ENCODE data around the gene INTS1. TPM values are rescaled to one million over a fixed set of nuclear protein-coding genes. Genes with fewer than 3 reads are reported as not detected.

INTS1 gene
- total RNA-seq, 1 donor from 2014 or later, result 80.7 TPM

DNA sequence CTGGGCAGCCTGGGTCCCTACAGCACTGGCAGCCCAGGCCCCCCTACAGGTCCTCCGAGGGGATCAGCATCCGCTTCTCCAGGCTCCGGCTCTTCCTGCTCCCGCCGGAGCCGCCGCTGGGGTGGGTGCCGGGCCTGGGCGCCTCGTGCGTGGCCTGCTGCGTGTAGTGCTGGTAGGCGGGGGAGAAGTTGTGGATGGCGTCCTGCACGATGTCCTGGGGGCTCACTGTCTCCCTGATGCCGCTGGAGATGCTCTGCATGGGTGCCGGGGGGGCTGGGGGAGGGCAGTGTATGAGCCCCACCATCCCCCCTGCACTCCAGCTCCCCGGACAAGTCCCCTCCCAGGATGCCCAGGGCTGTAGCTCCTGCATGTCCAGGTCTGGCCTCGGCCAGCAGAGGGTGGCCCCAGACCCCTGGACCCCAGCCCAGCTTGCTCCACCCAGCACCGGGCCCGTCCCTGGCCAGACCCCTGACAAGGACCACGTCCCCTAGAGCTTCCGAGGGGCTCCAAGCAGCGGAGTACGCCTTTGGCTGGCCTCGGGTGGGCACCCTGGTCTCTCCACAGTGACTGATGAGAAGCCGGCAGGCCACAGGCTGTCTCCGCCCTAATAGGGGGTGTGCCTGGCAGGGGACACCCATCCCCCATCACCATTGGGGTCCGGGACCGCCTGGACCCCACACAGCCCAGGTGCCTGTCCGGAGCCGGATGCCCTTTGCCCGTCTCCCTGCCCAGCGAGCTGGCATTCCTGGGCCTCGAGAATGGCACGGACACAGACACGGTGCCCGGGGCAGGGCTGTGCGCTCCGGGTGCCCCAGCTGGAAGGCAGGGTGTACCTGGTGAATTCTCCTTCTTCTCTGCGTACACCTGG lies 43.0 kb upstream of the INTS1 start:
- H3K9me3 ChIP-seq, result no peaks in the 10 kb centered on the region
- H3K27ac ChIP-seq, result no peak overlapping the region
- no peaks in the 10 kb centered on the region for H3K27me3 ChIP-seq
- no peak overlapping the region for H3K4me3 ChIP-seq
- TF ChIP-seq, protein P1, sequence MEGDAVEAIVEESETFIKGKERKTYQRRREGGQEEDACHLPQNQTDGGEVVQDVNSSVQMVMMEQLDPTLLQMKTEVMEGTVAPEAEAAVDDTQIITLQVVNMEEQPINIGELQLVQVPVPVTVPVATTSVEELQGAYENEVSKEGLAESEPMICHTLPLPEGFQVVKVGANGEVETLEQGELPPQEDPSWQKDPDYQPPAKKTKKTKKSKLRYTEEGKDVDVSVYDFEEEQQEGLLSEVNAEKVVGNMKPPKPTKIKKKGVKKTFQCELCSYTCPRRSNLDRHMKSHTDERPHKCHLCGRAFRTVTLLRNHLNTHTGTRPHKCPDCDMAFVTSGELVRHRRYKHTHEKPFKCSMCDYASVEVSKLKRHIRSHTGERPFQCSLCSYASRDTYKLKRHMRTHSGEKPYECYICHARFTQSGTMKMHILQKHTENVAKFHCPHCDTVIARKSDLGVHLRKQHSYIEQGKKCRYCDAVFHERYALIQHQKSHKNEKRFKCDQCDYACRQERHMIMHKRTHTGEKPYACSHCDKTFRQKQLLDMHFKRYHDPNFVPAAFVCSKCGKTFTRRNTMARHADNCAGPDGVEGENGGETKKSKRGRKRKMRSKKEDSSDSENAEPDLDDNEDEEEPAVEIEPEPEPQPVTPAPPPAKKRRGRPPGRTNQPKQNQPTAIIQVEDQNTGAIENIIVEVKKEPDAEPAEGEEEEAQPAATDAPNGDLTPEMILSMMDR (IDR thresholded peaks at IDR 0.05), result no peak
- DNase-seq (ENCODE audit: low spot score in 2 of 2), result no peak
- H3K4me1 ChIP-seq, result no peaks in the 10 kb centered on the region
- peaks cover 23 to 32% of the 10 kb centered on the region in 2 donors for H3K36me3 ChIP-seq
- intact Hi-C loops (cut with DNase I), result no loop called here

DNA sequence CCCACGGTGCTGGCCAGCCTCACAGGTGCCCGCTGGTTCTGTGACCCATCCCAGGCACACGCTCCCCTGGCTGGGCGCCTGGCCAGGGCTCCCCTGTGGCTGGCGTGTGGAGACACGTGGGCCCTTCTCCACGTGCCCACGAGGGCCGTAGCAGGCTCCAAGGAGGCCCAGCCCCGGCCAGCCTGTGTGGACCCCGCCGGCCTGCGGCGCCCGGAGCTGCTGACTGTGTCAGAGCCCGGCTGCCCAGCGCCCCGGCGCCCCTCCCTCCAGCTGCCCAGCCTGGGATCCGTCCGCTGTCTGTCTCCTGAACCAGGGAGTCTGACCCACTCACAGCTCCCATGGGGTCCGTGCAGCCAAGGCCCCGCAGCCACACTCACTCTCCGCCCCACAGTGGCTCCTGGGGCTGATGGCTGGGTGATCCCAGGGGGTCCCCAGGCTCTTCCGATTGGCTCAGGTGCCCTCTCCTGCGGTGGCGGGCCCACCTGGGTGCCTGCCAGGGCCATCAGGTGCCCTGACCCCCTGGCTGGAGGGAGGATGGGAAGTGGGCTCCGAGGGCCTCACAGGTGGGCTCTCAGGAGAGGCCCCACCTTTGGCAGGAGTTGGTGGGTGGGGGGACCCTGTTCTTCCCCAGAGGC lies 42.2 kb upstream of the INTS1 start:
- no peak for DNase-seq (ENCODE audit: low spot score in 2 of 2)
- peaks cover 29 to 39% of the 10 kb centered on the region in 2 donors for H3K36me3 ChIP-seq
- TF ChIP-seq, protein P1 (IDR thresholded peaks at IDR 0.05), result no peak
- no peaks in the 10 kb centered on the region for H3K27me3 ChIP-seq
- no peaks in the 10 kb centered on the region for H3K4me1 ChIP-seq
- no peak overlapping the region for H3K4me3 ChIP-seq
- H3K9me3 ChIP-seq, result no peaks in the 10 kb centered on the region
- H3K27ac ChIP-seq, result no peak overlapping the region
- intact Hi-C loops (cut with DNase I), result no loop called here

DNA sequence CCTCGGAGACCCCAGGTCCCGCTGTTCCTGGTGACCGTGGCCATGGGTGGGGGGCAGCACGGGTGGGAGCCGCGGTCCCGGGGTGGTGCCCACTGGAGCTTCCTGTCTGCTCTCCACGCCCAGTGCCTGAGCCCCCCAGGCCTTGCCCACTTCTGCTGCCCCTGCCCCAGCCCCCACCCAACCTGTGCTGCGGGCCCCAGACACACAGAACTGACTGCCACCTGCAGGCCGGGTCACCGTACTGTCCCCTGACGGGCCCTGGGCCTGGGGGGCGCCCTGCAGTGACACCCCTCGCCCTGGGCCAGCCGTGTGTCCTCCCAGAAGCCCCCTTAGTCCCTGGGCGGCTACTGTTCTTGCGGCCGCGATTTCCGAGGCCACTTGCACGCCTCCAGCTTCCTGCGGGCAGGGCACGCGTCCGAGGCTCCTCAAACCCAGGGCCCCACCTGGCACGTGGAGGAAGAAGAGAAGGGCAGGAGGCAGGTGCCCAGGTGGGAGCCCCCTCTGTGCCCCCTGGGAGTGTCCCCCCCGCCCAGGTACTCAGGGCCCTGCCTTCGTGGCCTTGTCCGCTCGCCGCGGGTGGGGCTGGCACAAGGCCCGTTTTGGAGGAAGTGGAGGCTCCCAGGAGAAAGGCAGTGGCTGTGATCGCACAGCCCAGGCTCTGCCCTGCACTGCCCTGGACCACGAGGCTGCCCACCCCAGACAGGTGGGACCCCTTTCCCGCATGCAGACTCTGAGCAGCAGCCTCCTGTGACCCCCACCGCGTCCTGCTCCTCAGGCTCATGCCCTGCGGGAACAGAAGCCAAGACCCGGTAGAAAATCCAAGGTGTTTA lies 41.4 kb upstream of the INTS1 start:
- DNase-seq (ENCODE audit: low spot score in 2 of 2), result peak in 1 of 2 donors; percentile 64
- Histone ChIP-seq H3K27ac (no peak overlapping the region), H3K36me3 (peaks cover 37 to 47% of the 10 kb centered on the region in 2 donors), H3K4me1 (no peaks in the 10 kb centered on the region), H3K27me3 (no peaks in the 10 kb centered on the region), H3K9me3 (no peaks in the 10 kb centered on the region), H3K4me3 (no peak overlapping the region)
- TF ChIP-seq, protein P1 (IDR thresholded peaks at IDR 0.05), result peak in 1 of 3 experiments; percentile 9
- intact Hi-C loops (cut with DNase I), result no loop called here

DNA sequence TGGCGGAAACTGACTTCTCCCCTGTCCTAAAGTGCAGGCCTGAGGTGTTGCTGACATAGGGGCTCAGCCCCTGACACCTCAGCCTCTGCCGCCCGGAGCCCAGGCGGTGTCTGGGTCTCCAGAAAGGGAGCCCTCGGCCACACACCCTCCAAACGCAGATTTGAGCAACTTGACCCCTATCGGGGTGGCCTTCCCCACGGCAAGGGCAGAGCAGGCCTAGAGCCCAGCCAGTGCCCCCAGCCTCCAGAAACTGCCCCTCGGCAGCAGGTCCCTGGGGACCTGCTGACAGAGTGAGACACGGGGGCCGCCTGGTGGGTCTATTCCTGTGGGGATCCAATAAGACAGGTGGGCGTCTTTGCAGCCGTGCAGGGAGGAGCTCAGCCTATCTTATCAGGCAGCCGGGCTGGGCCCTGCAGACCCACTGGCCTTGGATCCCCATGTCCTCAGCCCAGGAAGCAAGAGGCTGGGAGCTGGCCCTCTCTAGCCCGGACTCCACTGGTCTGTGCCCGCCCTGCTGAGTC lies 40.8 kb upstream of the INTS1 start:
- H3K27ac ChIP-seq, result no peak overlapping the region
- peaks cover 0 to 1% of the 10 kb centered on the region in 2 donors for H3K4me1 ChIP-seq
- no peak overlapping the region for H3K4me3 ChIP-seq
- TF ChIP-seq, protein P1 (IDR thresholded peaks at IDR 0.05), result no peak
- intact Hi-C loops (cut with DNase I), result no loop called here
- no peak for DNase-seq (ENCODE audit: low spot score in 2 of 2)
- H3K36me3 ChIP-seq, result peaks cover 44 to 54% of the 10 kb centered on the region in 2 donors
- H3K9me3 ChIP-seq, result no peaks in the 10 kb centered on the region
- no peaks in the 10 kb centered on the region for H3K27me3 ChIP-seq

DNA sequence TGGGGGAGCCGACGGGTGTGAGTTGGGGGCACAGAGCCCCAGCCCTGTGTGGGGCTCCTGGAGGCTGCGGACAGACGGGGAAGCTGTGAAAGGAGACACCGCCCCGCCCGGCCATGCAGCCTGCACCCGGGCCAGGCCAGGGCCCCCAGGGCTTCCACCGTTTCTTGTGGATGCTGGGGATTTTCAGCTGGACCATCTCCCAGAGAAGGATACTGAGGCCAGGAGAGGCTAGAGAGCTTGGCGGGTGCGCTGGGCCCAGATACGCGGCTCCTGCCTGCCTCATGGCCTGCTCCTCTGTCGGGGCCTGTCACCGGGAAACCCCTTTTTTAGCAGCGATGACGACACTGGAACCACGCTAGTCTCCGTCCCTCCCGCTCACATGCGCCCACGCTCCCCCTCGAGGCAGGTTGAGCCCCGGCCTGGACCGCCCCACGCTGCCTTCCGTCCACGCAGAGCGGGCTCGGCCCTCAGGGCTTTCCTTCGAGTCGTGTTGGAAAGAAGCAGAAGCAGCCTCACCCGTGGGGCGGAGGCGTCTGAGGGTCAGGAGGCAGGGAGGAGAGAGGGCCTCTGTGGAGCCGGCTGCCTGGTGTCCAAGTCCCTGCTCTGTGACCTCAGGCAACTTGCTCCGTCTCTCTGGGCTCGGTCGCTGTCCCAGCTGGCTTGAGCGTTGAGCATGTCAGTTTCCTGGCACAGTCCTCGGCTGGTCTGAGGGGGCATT lies 40.1 kb upstream of the INTS1 start:
- TF ChIP-seq, protein P1 (IDR thresholded peaks at IDR 0.05), result no peak
- Histone ChIP-seq H3K36me3 (peaks cover 50 to 60% of the 10 kb centered on the region in 2 donors), H3K4me1 (peaks cover 0 to 7% of the 10 kb centered on the region in 2 donors), H3K27me3 (no peaks in the 10 kb centered on the region), H3K9me3 (no peaks in the 10 kb centered on the region), H3K27ac (no peak overlapping the region), H3K4me3 (no peak overlapping the region)
- intact Hi-C loops (cut with DNase I), result no loop called here
- peak in 1 of 2 donors; percentile 65 for DNase-seq (ENCODE audit: low spot score in 2 of 2)
